NOMO-1 treated with DMSO at 0.1 percent for 48 hours (cell line): Measurements from ENCODE around the gene POLR3K.

Experiments
- DNase-seq: peaks from one replicate; lab custom pipeline; 2025; ENCODE audit not compliant: unreplicated experiment; lab: John Stamatoyannopoulos, UW

POLR3K gene

GRCh38 chr16:53346-54236 is at the start of gene POLR3K, which contains the start of gene SNRNP25:
Gene POLR3K (minus strand): TSS chr16:53608. CDS start chr16:53586, 22 bp downstream.
Gene SNRNP25 (plus strand): TSS chr16:53828. CDS start chr16:54017, 189 bp downstream.
- peak; percentile 97 for DNase-seq

- DNase-seq, result no peak
These were observed 48.9 kb upstream of the POLR3K start for GRCh38 chr16:102060-102855.

- no peak for DNase-seq
These were observed 48.2 kb upstream of the POLR3K start for GRCh38 chr16:101586-101985.

DNA sequence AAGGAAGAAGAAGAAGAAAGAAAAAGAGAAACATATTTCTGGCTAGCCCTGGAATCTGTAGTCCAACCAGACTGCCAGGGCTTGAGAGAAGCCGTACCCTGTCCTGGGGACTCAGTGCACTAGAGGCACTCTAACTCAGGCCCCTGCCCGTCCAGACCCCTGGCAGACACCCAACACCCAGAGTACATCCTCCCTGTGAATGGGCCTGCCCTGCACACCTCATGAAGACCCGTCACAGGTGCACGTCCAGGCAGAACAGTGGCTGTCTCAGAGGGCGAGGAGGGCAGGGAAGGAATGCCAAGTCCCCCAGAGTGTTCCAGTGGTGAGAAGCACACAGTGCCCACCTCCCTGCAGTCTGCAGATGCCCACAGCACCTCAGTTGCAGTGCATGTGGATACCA is 47.6 kb upstream of the POLR3K start:
- DNase-seq, result no peak

DNA sequence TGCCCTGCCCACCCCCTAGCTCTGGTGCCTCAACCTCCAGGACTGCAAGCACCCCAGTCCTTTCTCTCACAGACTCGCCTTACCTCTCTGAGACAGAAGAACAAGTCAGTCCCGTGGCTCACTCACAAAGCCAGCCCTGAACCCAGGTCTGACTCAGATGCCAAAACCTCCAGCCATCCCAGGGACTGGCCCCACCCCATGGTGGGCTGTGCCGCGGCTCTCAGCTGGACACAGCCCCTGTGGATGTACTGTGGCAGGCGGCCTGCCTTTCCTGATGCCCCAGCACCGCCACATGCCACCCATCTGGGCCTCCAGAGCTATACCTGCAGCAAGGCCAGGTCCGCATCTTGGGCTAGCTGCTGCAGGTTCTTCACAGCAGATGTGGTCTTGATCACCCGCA is 44.4 kb upstream of the POLR3K start:
- DNase-seq, result no peak

DNA sequence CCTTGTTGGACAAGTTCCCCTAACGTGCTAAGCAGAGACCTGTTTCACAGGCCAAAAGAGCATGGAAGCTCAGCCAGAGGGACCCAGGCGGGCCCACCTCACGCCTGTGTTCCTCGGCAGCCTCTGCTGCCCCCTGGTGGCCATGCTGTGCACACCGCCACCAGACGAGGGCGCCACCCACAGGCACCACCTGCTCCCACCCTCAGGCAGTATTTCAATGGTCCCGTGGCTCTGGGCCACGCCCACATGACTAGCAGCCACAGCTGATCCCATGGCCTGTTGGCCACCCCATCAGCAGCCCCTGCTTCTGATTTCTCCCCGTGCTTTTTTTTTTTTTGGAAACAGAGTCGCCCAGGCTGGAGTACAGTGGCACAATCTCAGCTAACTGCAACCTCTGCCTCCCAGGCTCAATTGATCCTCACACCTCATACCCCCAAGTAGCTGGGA is 43.5 kb upstream of the POLR3K start:
- peak; percentile 85 for DNase-seq

DNA sequence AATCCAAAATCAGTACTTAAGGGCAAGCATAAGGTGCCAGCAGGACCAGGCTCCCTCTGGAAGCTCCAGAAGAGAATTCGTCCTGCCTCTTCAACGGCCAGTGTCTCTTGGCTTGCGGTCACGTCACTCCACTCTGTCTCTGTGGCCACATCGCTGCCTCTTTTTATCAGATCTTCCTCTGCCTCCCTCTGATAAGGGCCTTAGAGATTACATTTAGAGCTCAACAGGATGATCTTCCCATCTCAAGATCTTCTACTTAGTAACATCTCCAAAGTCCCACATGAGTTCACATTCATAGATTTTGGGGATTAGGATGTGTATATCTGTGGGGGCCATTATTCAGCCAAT is 41.5 kb upstream of the POLR3K start:
- DNase-seq, result no peak

GRCh38 chr16:92431-93339 is 39.3 kb upstream of the POLR3K start:
- DNase-seq, result no peak

- no peak for DNase-seq
These were observed 38.1 kb upstream of the POLR3K start for GRCh38 chr16:91484-91883.

- no peak for DNase-seq
These were observed 36.2 kb upstream of the POLR3K start for GRCh38 chr16:89391-90302.

DNA sequence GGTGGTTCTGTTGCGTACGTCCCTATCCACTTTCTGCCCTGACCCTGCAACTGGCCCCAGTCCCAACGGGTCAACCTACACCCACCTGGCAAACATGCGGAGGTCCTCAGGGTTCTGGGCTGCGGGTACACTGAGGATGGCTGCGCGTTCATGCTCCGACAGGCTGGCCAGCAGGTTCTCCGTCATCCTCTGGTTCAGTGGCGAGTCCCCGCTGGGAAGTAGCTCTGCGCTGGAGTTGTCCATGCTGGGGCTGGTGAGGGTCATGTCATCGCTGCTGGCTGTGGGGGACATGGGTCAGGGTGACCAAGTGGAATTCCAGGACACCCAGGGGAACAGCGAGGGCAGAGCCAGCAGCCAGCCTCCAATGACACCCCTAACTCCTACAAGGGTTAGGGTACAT is 35.2 kb upstream of the POLR3K start:
- no peak for DNase-seq

DNA sequence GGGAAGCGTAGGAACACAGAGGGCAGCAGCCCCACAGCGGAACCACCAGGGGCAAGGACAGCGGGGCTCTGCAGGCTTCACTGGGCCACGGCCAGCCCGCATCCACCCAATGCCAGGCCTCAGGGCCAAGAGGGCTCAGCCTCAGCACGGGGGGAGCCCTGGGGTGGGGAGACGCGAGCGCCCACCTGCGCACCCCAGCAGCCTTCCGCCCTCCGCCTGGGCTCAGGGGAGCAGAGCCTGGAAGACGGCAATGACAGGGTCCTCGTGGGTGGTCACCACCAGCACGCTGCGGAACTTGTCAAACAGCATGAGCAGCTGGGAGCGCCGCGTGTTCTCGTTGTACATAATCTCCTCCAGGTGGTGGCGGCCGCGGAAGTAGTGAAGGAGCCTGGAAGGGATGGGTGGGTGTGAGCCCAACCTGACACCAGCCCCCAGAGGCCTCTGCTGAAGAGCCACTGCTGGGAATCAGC is 33.1 kb upstream of the POLR3K start:
- no peak for DNase-seq

GRCh38 chr16:85865-86264 is 32.5 kb upstream of the POLR3K start:
- DNase-seq, result no peak

GRCh38 chr16:85407-85782 is 32.0 kb upstream of the POLR3K start:
- DNase-seq, result no peak

GRCh38 chr16:84718-85406 is 31.5 kb upstream of the POLR3K start:
- peak; percentile 11 for DNase-seq

GRCh38 chr16:83781-84615 is 30.6 kb upstream of the POLR3K start:
- DNase-seq, result no peak

GRCh38 chr16:83060-83603 is 29.7 kb upstream of the POLR3K start:
- no peak for DNase-seq
